ENCODE data around the gene RPN2.

The RPN2 gene

GRCh38 chr20:37185686-37186085 lies 6.6 kb downstream of the RPN2 start:
- no peak for DNase-seq (ENCODE audit: low spot score)

- DNase-seq (ENCODE audit: low spot score), result no peak
These were observed 9.7 kb downstream of the RPN2 start for GRCh38 chr20:37188787-37189186.

GRCh38 chr20:37189416-37190016 lies 10.4 kb downstream of the RPN2 start:
- DNase-seq (ENCODE audit: low spot score), result no peak

- no peak for DNase-seq (ENCODE audit: low spot score)
These were observed 11.4 kb downstream of the RPN2 start for GRCh38 chr20:37190354-37191112.

GRCh38 chr20:37192137-37192854 lies 13.2 kb downstream of the RPN2 start:
- peak; percentile 86 for DNase-seq (ENCODE audit: low spot score)

GRCh38 chr20:37193226-37193625 lies 14.1 kb downstream of the RPN2 start:
- DNase-seq (ENCODE audit: low spot score), result no peak

GRCh38 chr20:37193821-37194220 lies 14.7 kb downstream of the RPN2 start:
- DNase-seq (ENCODE audit: low spot score), result no peak

GRCh38 chr20:37194621-37195417 lies 15.7 kb downstream of the RPN2 start:
- no peak for DNase-seq (ENCODE audit: low spot score)

GRCh38 chr20:37198932-37199660 lies 20.0 kb downstream of the RPN2 start:
- no peak for DNase-seq (ENCODE audit: low spot score)

GRCh38 chr20:37200376-37200775 lies 21.2 kb downstream of the RPN2 start:
- DNase-seq (ENCODE audit: low spot score), result no peak

GRCh38 chr20:37200926-37201826 lies 22.0 kb downstream of the RPN2 start:
- DNase-seq (ENCODE audit: low spot score), result no peak

GRCh38 chr20:37201827-37202162 lies 22.7 kb downstream of the RPN2 start:
- no peak for DNase-seq (ENCODE audit: low spot score)

GRCh38 chr20:37202267-37202943 lies 23.3 kb downstream of the RPN2 start:
- DNase-seq (ENCODE audit: low spot score), result no peak

GRCh38 chr20:37204056-37204455 lies 24.9 kb downstream of the RPN2 start:
- no peak for DNase-seq (ENCODE audit: low spot score)

GRCh38 chr20:37205130-37205529 lies 26.0 kb downstream of the RPN2 start:
- no peak for DNase-seq (ENCODE audit: low spot score)

- no peak for DNase-seq (ENCODE audit: low spot score)
These were observed 26.7 kb downstream of the RPN2 start for GRCh38 chr20:37205794-37206193.

GRCh38 chr20:37207171-37207570 lies 28.0 kb downstream of the RPN2 start:
- DNase-seq (ENCODE audit: low spot score), result no peak

GRCh38 chr20:37209193-37209592 lies 30.1 kb downstream of the RPN2 start:
- DNase-seq (ENCODE audit: low spot score), result no peak

- no peak for DNase-seq (ENCODE audit: low spot score)
These were observed 30.7 kb downstream of the RPN2 start for GRCh38 chr20:37209661-37210314.

- no peak for DNase-seq (ENCODE audit: low spot score)
These were observed 39.3 kb downstream of the RPN2 start for GRCh38 chr20:37218441-37218840.

Measured in left forelimb (tissue), 1 donor.